Measurements from ENCODE around the gene IGF2BP2. TPM values are rescaled to one million over a fixed set of nuclear protein-coding genes. Genes with fewer than 3 reads are reported as not detected.

The IGF2BP2 gene
- total RNA-seq, 1 experiment from 2014 or later: 133 TPM

GRCh38 chr3:185623939-185624665 lies 200.7 kb downstream of the IGF2BP2 start (continued):
- no peak for TF ChIP-seq IRF2 (CRISPR knock-in tag; IDR thresholded peaks at IDR 0.05; ENCODE audit: borderline replicate concordance, low read depth)
- no peak for TF ChIP-seq TEAD1 (CRISPR knock-in tag; IDR thresholded peaks at IDR 0.05)
- no peak for TF ChIP-seq PRRX2 (CRISPR knock-in tag; IDR thresholded peaks at IDR 0.05)
- no peak for TF ChIP-seq E2F1 (CRISPR knock-in tag; IDR thresholded peaks at IDR 0.05)
- no peak for TF ChIP-seq RELA (CRISPR knock-in tag; IDR thresholded peaks at IDR 0.05; ENCODE audit: borderline replicate concordance)
- TF ChIP-seq FOXP4 (CRISPR knock-in tag; IDR thresholded peaks at IDR 0.05): no peak
- TF ChIP-seq CDX4 (CRISPR knock-in tag; IDR thresholded peaks at IDR 0.05; ENCODE audit: borderline replicate concordance): no peak
- TF ChIP-seq NR1H2 (CRISPR knock-in tag; IDR thresholded peaks at IDR 0.05): no peak
- TF ChIP-seq RORB (CRISPR knock-in tag; IDR thresholded peaks at IDR 0.05): no peak
- no peak for TF ChIP-seq IRF1 (CRISPR knock-in tag; IDR thresholded peaks at IDR 0.05)
- TF ChIP-seq ATF6 (CRISPR knock-in tag; IDR thresholded peaks at IDR 0.05): no peak
- no peak for TF ChIP-seq JAZF1 (CRISPR knock-in tag; IDR thresholded peaks at IDR 0.05)
- no peak for TF ChIP-seq PRDM15 (CRISPR knock-in tag; IDR thresholded peaks at IDR 0.05)
- TF ChIP-seq FOXJ3 (CRISPR knock-in tag; IDR thresholded peaks at IDR 0.05; ENCODE audit: borderline replicate concordance): no peak

- ATAC-seq: no peak
- no peaks in the 10 kb centered on the region for H3K27me3 Mint-ChIP-seq (ENCODE audit: low read depth)
- no peak overlapping the region for H3K4me3 Mint-ChIP-seq
- H3K36me3 Mint-ChIP-seq: peaks cover 62% of the 10 kb centered on the region
- no peaks in the 10 kb centered on the region for H3K4me1 Mint-ChIP-seq
- no peak overlapping the region for H3K27ac Mint-ChIP-seq
- no peak for DNase-seq (ENCODE audit: low spot score)
- ChIA-PET CTCF (no interaction called here), POLR2A (no interaction called here)
- H3K9me3 Mint-ChIP-seq: no peaks in the 10 kb centered on the region
- TF ChIP-seq HMGA2 (CRISPR knock-in tag; IDR thresholded peaks at IDR 0.05) (no peak), ZNF281 (CRISPR knock-in tag; IDR thresholded peaks at IDR 0.05) (no peak), ZNF396 (CRISPR knock-in tag; IDR thresholded peaks at IDR 0.05; ENCODE audit: borderline replicate concordance) (no peak), E2F5 (CRISPR knock-in tag; IDR thresholded peaks at IDR 0.05) (no peak)
Measured at GRCh38 chr3:185613016-185613415, 211.8 kb downstream of the IGF2BP2 start.

All from WTC11 (cell line).